HG03045 (cell line): ENCODE data around the gene PI4K2A.

Experiments used
- ATAC-seq: cut with Tn5 transposase; IDR thresholded peaks from one replicate; pipeline ENCODE4 v1.9.1; 2021; ENCODE audit warnings: mild to moderate bottlenecking, moderate library complexity; ENCODE audit not compliant: unreplicated experiment

Gene PI4K2A

GRCh38 chr10:97724341-97724941 lies 84.0 kb downstream of the PI4K2A start:
- ATAC-seq: no peak
